SK-N-MC (cell line): ENCODE data around the gene SOS1.

Source experiments
- EZH2 ChIP-seq: fragments of 200-600 bp; sonication (generic); IDR thresholded peaks from one replicate; pipeline ENCODE4 v1.6.1; 2017; ENCODE audit warnings: antibody characterized with exemption
- POLR2AphosphoS5 ChIP-seq: IDR thresholded peaks from 2 replicates; pipeline ENCODE4 v1.6.1; 2012; ENCODE audit warnings: mild to moderate bottlenecking, low read depth, low read length, borderline replicate concordance

- TF ChIP-seq EZH2 (no peak), POLR2AphosphoS5 (no peak)
These were observed 23.6 kb upstream of the SOS1 start for GRCh38 chr2:39144416-39144815.
